HG02798 (cell line): Measurements from ENCODE around the gene CDC23.
"Not testable (repeated sequence)": the region's sequence is repeated elsewhere in the genome, so short reads cannot be mapped to it uniquely, and the experiment has no call there.

Source experiments
- ATAC-seq: cut with Tn5 transposase; IDR thresholded peaks from one replicate; pipeline ENCODE4 v1.9.1; 2021; ENCODE audit warnings: mild to moderate bottlenecking; ENCODE audit not compliant: unreplicated experiment, poor library complexity

CDC23 gene

GRCh38 chr5:138223532-138223931, 10.4 kb upstream of the CDC23 start:
- ATAC-seq = no peak

- no peak for ATAC-seq
These were observed 3.7 kb upstream of the CDC23 start for GRCh38 chr5:138216799-138217198.

- no peak for ATAC-seq
These were observed 329 bp downstream of the CDC23 start for GRCh38 chr5:138212828-138213160.

GRCh38 chr5:138210985-138211384, 2.1 kb downstream of the CDC23 start:
- ATAC-seq = no peak

GRCh38 chr5:138193859-138194258, 19.3 kb downstream of the CDC23 start:
- not testable (repeated sequence) for ATAC-seq

- no peak for ATAC-seq
These were observed 20.3 kb downstream of the CDC23 start for GRCh38 chr5:138192826-138193225.

- ATAC-seq = no peak
These were observed 24.5 kb downstream of the CDC23 start for GRCh38 chr5:138188626-138189025.

- no peak for ATAC-seq
These were observed 27.1 kb downstream of the CDC23 start for GRCh38 chr5:138186002-138186447.

- ATAC-seq = no peak
These were observed 30.3 kb downstream of the CDC23 start for GRCh38 chr5:138182808-138183207.

- ATAC-seq = no peak
These were observed 32.3 kb downstream of the CDC23 start for GRCh38 chr5:138180841-138181240.

GRCh38 chr5:138180183-138180782, 32.8 kb downstream of the CDC23 start:
- no peak for ATAC-seq

GRCh38 chr5:138179277-138179857, 33.8 kb downstream of the CDC23 start:
- ATAC-seq = no peak

GRCh38 chr5:138178516-138179276, 34.4 kb downstream of the CDC23 start, which contains the start of the genes BRD8 and KIF20A:
Gene BRD8, minus strand, starts transcription at chr5:138178630. Its CDS starts 16 bp downstream, at chr5:138178614.
Gene KIF20A, plus strand, starts transcription at chr5:138179112. Its CDS starts 569 bp downstream, at chr5:138179681.
- ATAC-seq = peak; percentile 89

- no peak for ATAC-seq
These were observed 35.1 kb downstream of the CDC23 start for GRCh38 chr5:138177941-138178515.

GRCh38 chr5:138170299-138170698, 42.8 kb downstream of the CDC23 start:
- no peak for ATAC-seq

- ATAC-seq = no peak
These were observed 44.0 kb downstream of the CDC23 start for GRCh38 chr5:138169124-138169523.

- ATAC-seq = no peak
These were observed 49.4 kb downstream of the CDC23 start for GRCh38 chr5:138163721-138164120.

- ATAC-seq = no peak
These were observed 52.4 kb downstream of the CDC23 start for GRCh38 chr5:138160706-138161105.

GRCh38 chr5:138159666-138160065, 53.5 kb downstream of the CDC23 start:
- ATAC-seq = no peak

- ATAC-seq = no peak
These were observed 55.5 kb downstream of the CDC23 start for GRCh38 chr5:138157626-138158025.

- not testable (repeated sequence) for ATAC-seq
These were observed 57.1 kb downstream of the CDC23 start for GRCh38 chr5:138155977-138156376.
